GM19025 (cell line): ENCODE results near the gene INSRR.

Experiments
- ATAC-seq: cut with Tn5 transposase; IDR thresholded peaks from one replicate; pipeline ENCODE4 v1.9.1; 2021; ENCODE audit warnings: mild to moderate bottlenecking, low read depth, moderate library complexity; ENCODE audit not compliant: unreplicated experiment

Gene INSRR

GRCh38 chr1:156858959-156859522 lies at the start of gene INSRR:
Gene INSRR, minus strand, starts transcription at chr1:156859117. Its CDS starts 496 bp downstream, at chr1:156858621.
- ATAC-seq = no peak

- ATAC-seq = no peak
Measured at GRCh38 chr1:156908541-156908940, 49.6 kb upstream of the INSRR start.

GRCh38 chr1:156906206-156906906 lies 47.4 kb upstream of the INSRR start:
- ATAC-seq = no peak

GRCh38 chr1:156905651-156906050 lies 46.7 kb upstream of the INSRR start:
- no peak for ATAC-seq

GRCh38 chr1:156905176-156905575 lies 46.3 kb upstream of the INSRR start:
- no peak for ATAC-seq

- no peak for ATAC-seq
Measured at GRCh38 chr1:156904187-156904959, 45.5 kb upstream of the INSRR start.

GRCh38 chr1:156903328-156904091 lies 44.6 kb upstream of the INSRR start:
- ATAC-seq = no peak

- no peak for ATAC-seq
Measured at GRCh38 chr1:156901966-156902915, 43.3 kb upstream of the INSRR start.

GRCh38 chr1:156901590-156901900 lies 42.6 kb upstream of the INSRR start:
- ATAC-seq = no peak

- ATAC-seq = no peak
Measured at GRCh38 chr1:156900896-156901589, 42.1 kb upstream of the INSRR start.

GRCh38 chr1:156899956-156900718 lies 41.2 kb upstream of the INSRR start:
- no peak for ATAC-seq

- ATAC-seq = no peak
Measured at GRCh38 chr1:156898971-156899664, 40.2 kb upstream of the INSRR start.

GRCh38 chr1:156898161-156898566 lies 39.2 kb upstream of the INSRR start:
- ATAC-seq = no peak

GRCh38 chr1:156897078-156897825 lies 38.3 kb upstream of the INSRR start:
- ATAC-seq = no peak

GRCh38 chr1:156896490-156897033 lies 37.6 kb upstream of the INSRR start:
- ATAC-seq = no peak

GRCh38 chr1:156895927-156896326 lies 37.0 kb upstream of the INSRR start:
- ATAC-seq = no peak

GRCh38 chr1:156895455-156895812 lies 36.5 kb upstream of the INSRR start:
- no peak for ATAC-seq
